GM19351 (cell line): ENCODE results near the gene CTBP1.

Experiments used
- ATAC-seq: cut with Tn5 transposase; IDR thresholded peaks from one replicate; pipeline ENCODE4 v1.9.1; 2021; ENCODE audit warnings: mild to moderate bottlenecking, moderate library complexity; ENCODE audit not compliant: unreplicated experiment

Gene CTBP1

GRCh38 chr4:1164444-1164843 lies 84.5 kb downstream of the CTBP1 start:
- no peak for ATAC-seq

- ATAC-seq = no peak
Observed at GRCh38 chr4:1164040-1164439, 84.9 kb downstream of the CTBP1 start.
